ENCODE measurements around the gene FAM89B. TPM values are rescaled to one million over a fixed set of nuclear protein-coding genes. Genes with fewer than 3 reads are reported as not detected.

Gene FAM89B
- polyA plus RNA-seq, 3 donors, result 52.2 to 74.9 (median 66.3) TPM

DNA sequence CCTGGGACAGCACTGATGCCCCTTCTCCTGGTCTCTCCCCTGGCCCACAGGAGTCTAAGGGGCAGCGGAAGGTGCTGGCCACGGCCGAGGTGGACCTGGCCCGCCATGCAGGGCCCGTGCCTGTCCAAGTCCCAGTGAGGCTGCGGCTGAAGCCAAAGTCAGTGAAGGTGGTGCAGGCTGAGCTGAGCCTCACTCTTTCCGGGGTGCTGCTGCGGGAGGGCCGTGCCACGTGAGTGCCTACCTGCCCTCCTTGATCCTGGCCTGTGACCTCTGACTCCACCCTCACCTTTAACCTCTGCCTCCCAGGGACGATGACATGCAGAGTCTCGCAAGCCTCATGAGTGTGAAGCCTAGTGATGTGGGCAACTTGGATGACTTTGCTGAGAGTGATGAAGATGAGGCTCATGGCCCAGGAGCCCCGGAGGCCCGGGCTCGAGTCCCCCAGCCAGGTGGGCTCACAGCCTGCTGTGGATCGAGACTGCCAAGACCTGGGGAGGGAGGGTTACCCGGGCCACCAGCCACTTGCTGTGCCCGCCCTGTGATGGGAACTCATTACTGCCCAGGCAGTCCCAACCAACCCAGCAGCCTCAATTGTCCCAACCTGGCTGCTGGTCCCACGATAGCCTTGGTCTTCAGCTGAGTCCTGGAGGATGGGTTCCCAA lies 7.8 kb downstream of the FAM89B start:
- H3K27ac ChIP-seq (ENCODE audit: low read depth, low read length), result no peak overlapping the region

GRCh38 chr11:65580756-65581155 lies 8.4 kb downstream of the FAM89B start:
- 82 to 96% (median 93%) methylated on average over 8 of the region's 8 CpGs for WGBS, 3 donors
- H3K27ac ChIP-seq (ENCODE audit: low read depth, low read length), result no peak overlapping the region

More for the DNA sequence above, 7.8 kb downstream of the FAM89B start:
- WGBS, 3 donors, result 91 to 94% (median 93%) methylated on average over 19 of the region's 19 CpGs

DNA sequence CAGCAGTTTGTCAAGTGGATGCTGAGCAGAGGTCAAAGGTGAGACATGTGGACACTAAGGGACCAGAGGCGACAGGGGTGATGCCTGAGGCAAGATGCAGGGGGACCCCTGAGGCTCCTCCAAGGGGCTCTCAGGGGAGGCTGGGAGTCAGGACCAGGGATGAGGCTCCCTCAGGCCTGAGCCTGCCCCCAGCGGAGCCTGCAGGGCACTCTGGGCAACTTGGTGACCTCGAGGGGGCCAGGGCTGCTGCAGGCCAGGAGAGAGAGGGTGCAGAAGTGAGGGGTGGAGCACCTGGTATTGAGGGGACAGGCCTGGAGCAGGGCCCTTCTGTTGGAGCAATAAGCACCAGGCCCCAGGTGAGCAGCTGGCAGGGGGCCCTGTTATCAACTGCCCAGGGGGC lies 9.6 kb downstream of the FAM89B start:
- no peak overlapping the region for H3K27ac ChIP-seq (ENCODE audit: low read depth, low read length)
- 79 to 92% (median 89%) methylated on average over 3 of the region's 3 CpGs for WGBS, 3 donors

- WGBS, 3 donors, result 90 to 94% (median 90%) methylated on average over 10 of the region's 10 CpGs
- H3K27ac ChIP-seq (ENCODE audit: low read depth, low read length), result no peak overlapping the region
These were observed 11.3 kb downstream of the FAM89B start for GRCh38 chr11:65583589-65583988.

DNA sequence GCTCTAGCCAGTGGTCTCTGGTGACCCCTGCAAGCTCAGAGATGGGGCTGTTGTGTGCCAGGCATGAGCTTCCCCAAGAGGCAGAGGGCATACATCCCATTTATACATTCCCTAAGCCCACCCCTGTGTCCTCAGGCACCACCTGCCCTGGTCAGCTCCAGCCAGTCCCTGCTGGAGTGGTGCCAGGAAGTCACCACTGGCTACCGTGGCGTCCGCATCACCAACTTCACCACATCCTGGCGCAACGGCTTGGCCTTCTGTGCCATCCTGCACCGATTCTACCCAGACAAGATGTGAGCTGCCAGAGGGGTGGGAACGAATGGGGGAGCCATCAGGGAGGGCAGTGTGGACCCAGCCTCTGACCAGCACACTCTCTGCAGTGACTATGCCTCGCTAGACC lies 11.8 kb downstream of the FAM89B start:
- 72 to 82% (median 78%) methylated on average over 8 of the region's 8 CpGs for WGBS, 3 donors
- H3K27ac ChIP-seq (ENCODE audit: low read depth, low read length), result peak overlapping the region; percentile 23

- no peak overlapping the region for H3K27ac ChIP-seq (ENCODE audit: low read depth, low read length)
- WGBS, 3 donors, result 20 to 88% (median 78%) methylated on average over 35 to 46 of the region's 46 CpGs
These were observed 12.4 kb downstream of the FAM89B start for GRCh38 chr11:65584723-65585171.

- 57 to 87% (median 81%) methylated on average over 47 to 51 of the region's 51 CpGs for WGBS, 3 donors
- H3K27ac ChIP-seq (ENCODE audit: low read depth, low read length), result no peak overlapping the region
These were observed 13.3 kb downstream of the FAM89B start for GRCh38 chr11:65585396-65586246.

- H3K27ac ChIP-seq (ENCODE audit: low read depth, low read length), result no peak overlapping the region
- 74 to 95% (median 79%) methylated on average over 4 of the region's 4 CpGs for WGBS, 3 donors
These were observed 13.9 kb downstream of the FAM89B start for GRCh38 chr11:65586247-65586630.

GRCh38 chr11:65586676-65587075 lies 14.3 kb downstream of the FAM89B start:
- 57 to 77% (median 66%) methylated on average over 2 of the region's 2 CpGs for WGBS, 3 donors
- no peak overlapping the region for H3K27ac ChIP-seq (ENCODE audit: low read depth, low read length)

GRCh38 chr11:65588199-65589054 lies 16.1 kb downstream of the FAM89B start:
- 44 to 54% (median 48%) methylated on average over 13 of the region's 13 CpGs for WGBS, 3 donors
- H3K27ac ChIP-seq (ENCODE audit: low read depth, low read length), result no peak overlapping the region

DNA sequence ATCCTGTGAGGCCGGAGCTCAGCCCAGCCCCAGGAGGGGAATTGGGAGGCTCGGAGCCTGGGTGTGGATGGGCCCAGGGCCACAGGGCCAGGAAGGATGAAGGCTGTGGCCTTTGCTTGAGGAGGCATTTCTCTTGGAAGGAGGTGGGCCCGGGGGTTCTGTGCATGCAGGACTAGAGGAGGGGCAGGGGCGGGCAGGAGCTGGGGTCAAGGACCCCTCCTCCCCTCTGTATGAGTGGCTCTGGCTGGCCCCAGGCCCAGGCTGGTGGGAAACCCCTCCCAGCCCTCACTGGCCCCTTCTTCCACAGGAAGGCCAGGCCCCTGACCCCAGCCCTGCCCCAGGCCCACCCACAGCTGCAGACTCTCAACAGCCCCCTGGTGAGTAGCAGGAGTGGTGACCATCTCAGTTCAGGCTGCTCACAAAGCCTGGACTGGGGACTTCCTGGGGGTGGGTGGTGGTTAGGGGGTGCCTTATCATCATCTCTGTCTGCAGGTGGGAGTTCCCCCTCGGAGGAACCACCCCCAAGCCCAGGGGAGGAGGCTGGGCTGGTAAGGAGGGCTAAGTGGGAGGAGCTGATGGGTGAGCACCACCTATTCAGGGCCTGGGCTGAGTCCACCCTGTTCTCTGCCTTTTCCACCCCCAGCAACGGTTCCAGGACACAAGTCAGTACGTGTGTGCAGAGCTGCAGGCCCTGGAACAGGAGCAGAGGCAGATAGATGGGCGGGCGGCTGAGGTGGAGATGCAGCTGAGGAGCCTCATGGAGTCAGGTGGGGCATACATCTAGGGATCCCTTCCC lies 17.3 kb downstream of the FAM89B start:
- 70 to 77% (median 73%) methylated on average over 8 to 9 of the region's 9 CpGs for WGBS, 3 donors
- H3K27ac ChIP-seq (ENCODE audit: low read depth, low read length), result no peak overlapping the region

- WGBS, 3 donors, result 50 to 70% (median 70%) methylated on average over 8 of the region's 8 CpGs
- H3K27ac ChIP-seq (ENCODE audit: low read depth, low read length), result no peak overlapping the region
These were observed 18.0 kb downstream of the FAM89B start for GRCh38 chr11:65590240-65590738.

- 23 to 70% (median 63%) methylated on average over 72 to 106 of the region's 106 CpGs for WGBS, 3 donors
- H3K27ac ChIP-seq (ENCODE audit: low read depth, low read length), result no peak overlapping the region
These were observed 19.9 kb downstream of the FAM89B start for GRCh38 chr11:65591939-65592857.

DNA sequence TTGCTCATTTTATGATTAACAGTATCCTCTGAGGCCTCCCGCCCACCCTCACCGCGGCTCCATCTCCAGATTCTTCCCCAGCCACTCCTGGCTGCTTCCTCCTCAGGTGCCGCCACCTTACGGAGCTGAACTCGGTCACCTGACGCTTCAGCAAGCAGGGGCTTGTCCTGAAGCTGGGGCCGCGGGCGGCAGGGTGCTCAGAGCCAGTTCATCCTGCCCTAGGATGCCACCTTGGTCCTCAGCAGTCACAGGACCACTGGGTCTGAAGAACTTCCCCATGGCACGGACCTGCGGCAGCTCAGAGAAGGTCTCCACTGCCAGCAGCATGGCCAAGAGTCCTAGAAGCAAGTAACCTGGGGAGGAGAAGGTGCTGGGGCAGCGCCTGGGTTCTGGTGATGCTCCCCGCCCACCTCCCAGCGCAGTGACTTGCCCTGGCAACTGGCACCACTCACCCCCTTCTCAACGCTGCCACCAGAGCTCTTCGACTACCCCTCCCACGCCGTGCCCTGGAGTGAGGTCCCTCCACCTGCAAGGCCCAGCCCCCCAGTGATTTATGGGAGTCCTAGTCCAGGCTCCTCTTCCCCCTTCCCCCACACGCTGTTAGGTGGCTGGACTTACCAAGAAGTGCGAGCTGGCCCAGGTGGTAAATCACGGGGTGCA lies 20.6 kb downstream of the FAM89B start:
- H3K27ac ChIP-seq (ENCODE audit: low read depth, low read length), result no peak overlapping the region
- 78 to 89% (median 85%) methylated on average over 22 of the region's 22 CpGs for WGBS, 3 donors

DNA sequence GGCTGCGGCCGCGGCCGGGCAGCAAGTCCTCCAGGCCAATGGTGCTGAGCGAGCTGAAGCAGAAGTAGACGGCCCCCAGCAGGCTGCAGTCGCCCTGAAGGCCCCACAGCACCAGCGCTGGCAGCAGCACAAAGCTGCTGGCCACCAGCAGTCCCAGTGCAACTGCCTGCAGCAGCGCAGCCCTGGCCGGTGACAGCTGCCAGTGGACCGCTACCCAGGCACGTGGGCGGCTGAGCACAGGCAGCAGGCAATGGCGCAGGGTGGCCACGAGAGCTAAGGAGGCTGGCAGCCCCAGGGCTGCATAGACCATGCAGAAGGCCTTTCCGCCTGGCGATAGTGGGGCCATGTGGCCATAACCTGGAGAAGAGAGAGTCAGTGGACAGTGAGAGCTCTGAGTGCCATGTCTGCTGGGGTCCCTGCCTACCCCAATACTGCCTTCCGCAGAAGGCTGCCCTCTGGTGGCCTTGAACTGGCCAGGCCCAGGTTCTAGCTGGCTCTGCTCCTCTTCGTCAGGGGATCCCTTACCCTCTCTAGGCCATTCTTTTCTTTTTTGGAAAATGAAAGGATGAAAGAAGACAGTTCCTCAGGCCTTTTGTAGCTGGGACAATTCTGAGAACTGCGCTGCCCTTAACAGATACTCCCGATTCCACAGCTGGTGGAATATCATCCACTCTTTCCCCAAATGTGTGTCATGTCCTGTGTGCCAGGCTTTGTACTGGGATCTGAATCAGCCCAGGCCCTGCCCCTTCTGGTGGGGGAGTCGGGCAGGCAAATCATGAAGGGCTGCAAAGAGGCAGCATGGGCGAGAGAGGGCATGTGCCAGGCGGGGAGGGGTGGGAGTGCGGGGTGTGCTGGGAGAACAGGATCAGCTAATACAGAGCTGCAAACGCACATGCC lies 21.4 kb downstream of the FAM89B start:
- WGBS, 3 donors, result 80 to 84% (median 83%) methylated on average over 26 of the region's 26 CpGs
- no peak overlapping the region for H3K27ac ChIP-seq (ENCODE audit: low read depth, low read length)
